GM12873 (cell line): ENCODE results near the gene NELL1.

Source experiments
- CTCF ChIP-seq: IDR thresholded peaks from 2 replicates; pipeline ENCODE4 v1.5.1; 2012; ENCODE audit warnings: low read depth, mild to moderate bottlenecking, moderate library complexity, low read length, control low read depth; ENCODE audit not compliant: insufficient read depth; ENCODE audit errors: missing control alignments

Gene NELL1

GRCh38 chr11:20762980-20763379 lies 93.6 kb downstream of the NELL1 start:
- no peak for TF ChIP-seq CTCF

- no peak for TF ChIP-seq CTCF
Measured at GRCh38 chr11:20770414-20770946, 101.1 kb downstream of the NELL1 start.

- TF ChIP-seq CTCF: no peak
Measured at GRCh38 chr11:20771026-20771425, 101.6 kb downstream of the NELL1 start.

- no peak for TF ChIP-seq CTCF
Measured at GRCh38 chr11:20771681-20772080, 102.3 kb downstream of the NELL1 start.

- TF ChIP-seq CTCF: no peak
Measured at GRCh38 chr11:20775331-20775730, 105.9 kb downstream of the NELL1 start.

- no peak for TF ChIP-seq CTCF
Measured at GRCh38 chr11:20782775-20783174, 113.4 kb downstream of the NELL1 start.

GRCh38 chr11:20783220-20783619 lies 113.8 kb downstream of the NELL1 start:
- no peak for TF ChIP-seq CTCF
